ENCODE data around the gene VPS13C.

The VPS13C gene

GRCh38 chr15:62060113-62060895, at the start of gene VPS13C:
Gene VPS13C (minus strand): TSS chr15:62060447. CDS start chr15:62060374, 73 bp downstream.
- DNase-seq (ENCODE audit: low spot score) = peak; percentile 94

DNA sequence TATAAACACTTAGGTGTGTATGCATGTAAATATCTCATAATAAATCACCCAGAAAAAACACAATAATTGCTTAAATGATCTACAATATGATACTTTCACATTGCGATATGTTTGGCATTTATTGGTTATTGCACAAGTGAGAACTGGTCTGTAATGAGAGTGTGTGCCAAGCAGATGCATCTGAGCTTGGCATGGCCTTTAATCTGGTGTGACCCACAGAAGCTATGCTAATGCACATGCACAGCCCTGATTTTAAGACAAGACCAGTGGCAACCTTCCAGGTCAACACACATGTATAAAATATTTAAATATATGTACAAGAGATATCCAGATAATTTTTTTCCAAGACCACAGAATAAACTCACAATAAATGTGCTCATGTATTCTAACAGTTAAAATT, 49.2 kb upstream of the VPS13C start:
- DNase-seq (ENCODE audit: low spot score) = no peak

- DNase-seq (ENCODE audit: low spot score) = no peak
Observed at GRCh38 chr15:62108411-62108810, 48.2 kb upstream of the VPS13C start.

GRCh38 chr15:62107571-62108121, 47.4 kb upstream of the VPS13C start:
- no peak for DNase-seq (ENCODE audit: low spot score)

GRCh38 chr15:62106096-62106495, 45.8 kb upstream of the VPS13C start:
- DNase-seq (ENCODE audit: low spot score) = no peak

- DNase-seq (ENCODE audit: low spot score) = no peak
Observed at GRCh38 chr15:62105266-62105665, 45.0 kb upstream of the VPS13C start.

DNA sequence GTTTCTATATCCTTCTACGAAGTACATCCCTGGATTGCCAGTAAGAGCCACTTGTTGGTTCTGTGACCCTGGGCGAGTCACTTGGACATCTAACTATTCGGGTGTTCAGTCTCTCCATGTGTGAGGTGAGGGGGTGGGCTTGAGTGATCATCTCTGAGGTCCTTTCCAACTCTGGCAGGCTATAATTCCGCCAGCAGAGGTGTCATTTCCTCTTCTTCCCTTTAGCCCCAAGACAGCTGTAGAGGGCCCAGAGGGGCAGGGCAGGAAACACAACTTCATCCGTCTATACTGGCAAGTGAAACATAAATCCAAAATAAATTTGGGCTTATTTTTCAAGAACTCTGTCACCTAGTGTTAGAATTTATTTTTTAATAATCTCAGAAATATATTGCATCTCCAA, 44.6 kb upstream of the VPS13C start:
- DNase-seq (ENCODE audit: low spot score) = no peak

DNA sequence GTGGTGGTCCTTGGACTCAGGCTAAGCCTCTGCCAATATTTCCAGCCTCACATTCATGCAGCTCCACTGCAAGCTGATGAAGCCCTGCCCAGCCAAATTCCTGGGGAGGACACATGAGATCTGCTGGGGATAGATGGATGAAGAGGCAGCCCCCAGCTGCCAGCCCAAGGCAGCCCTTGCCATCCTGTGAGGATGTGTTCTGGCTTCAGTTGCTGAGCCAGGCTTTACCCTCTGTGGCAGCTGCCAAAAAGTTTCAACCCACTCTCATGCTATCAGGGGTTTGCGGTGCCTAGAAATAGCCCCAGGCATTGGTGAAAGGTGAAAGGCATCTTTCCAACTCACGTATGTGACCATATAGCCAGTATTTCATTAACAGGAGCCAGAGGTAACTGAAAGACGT, 44.2 kb upstream of the VPS13C start:
- DNase-seq (ENCODE audit: low spot score) = no peak

DNA sequence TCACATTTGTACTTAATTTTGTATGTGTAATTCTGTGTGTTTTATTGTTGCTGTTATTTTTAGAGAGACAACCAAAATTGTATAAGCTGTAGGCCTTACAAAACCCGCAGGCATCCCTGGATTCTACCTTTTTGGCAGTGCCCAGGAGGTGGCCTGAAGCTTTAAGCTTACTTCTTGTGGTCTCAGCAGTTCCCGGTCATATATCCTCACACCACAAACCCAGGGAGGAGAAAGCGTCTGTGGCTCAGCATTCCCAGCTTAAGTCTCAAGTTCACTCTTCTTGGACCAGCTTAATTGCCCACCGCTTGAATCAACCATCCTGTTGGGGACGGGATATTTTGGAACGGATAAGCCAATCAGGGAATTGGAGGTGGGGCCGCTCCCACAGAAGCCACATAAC, 43.2 kb upstream of the VPS13C start:
- no peak for DNase-seq (ENCODE audit: low spot score)

GRCh38 chr15:62099094-62099601, 38.9 kb upstream of the VPS13C start:
- DNase-seq (ENCODE audit: low spot score) = no peak

DNA sequence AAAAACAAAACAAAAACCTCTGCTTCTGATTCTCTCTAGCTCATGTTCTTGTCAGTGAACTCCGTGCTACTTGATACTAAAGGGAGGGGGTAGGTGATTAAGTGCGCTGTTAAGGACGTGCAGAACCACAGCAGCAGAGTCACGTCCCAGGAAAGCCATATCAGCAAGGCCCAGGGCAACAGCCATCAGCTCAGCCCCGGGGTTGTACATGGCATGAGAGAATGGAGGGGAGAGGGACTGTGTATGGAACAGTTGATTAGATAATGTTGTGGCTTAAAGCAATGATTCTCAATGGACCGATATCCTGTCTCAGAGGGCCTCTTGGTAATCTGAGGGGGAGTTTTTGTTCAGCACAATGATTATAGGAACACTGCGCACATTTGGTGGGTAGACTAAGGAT, 34.1 kb upstream of the VPS13C start:
- DNase-seq (ENCODE audit: low spot score) = no peak

DNA sequence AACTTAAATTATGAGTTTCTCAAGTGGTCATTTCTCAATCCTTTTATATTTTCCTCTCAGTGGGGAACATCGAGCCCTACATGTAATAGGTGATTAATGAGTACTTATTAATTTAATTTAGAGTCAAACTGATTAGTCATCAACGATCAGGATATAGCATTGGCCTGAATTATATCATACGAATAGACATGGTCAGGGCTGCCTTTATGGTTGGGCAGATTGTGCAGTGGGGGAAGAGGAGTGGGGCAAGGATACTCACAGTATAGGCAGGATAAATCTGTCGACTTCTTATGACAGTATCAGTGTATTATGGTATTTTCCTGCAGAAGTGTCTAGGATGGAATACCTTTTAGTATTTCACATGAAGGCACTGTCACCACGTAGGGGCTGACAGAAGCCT, 33.6 kb upstream of the VPS13C start:
- no peak for DNase-seq (ENCODE audit: low spot score)

DNA sequence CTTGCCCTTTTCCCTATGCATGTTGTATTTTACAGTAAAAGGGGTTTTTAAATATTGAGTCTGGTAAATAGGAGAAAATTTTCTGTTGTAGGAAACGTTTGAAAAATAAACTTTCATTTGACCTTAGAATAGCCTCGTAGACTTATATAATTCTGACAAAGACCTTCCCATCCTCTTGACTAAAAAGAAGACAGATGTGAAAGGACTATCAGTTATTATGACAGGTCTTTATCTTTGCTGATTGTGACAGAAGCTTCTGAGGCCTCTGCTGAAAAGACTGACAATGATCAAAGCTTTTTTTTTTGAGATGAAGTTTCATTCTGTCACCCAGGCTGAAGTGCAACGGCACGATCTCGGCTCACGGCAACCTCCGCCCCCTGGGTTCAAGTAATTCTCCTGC, 30.7 kb upstream of the VPS13C start:
- no peak for DNase-seq (ENCODE audit: low spot score)

- DNase-seq (ENCODE audit: low spot score) = no peak
Observed at GRCh38 chr15:62089616-62090015, 29.4 kb upstream of the VPS13C start.

GRCh38 chr15:62088353-62088693, 28.1 kb upstream of the VPS13C start:
- DNase-seq (ENCODE audit: low spot score) = no peak

- DNase-seq (ENCODE audit: low spot score) = no peak
Observed at GRCh38 chr15:62087671-62088352, 27.6 kb upstream of the VPS13C start.

GRCh38 chr15:62085740-62086139, 25.5 kb upstream of the VPS13C start:
- DNase-seq (ENCODE audit: low spot score) = no peak

DNA sequence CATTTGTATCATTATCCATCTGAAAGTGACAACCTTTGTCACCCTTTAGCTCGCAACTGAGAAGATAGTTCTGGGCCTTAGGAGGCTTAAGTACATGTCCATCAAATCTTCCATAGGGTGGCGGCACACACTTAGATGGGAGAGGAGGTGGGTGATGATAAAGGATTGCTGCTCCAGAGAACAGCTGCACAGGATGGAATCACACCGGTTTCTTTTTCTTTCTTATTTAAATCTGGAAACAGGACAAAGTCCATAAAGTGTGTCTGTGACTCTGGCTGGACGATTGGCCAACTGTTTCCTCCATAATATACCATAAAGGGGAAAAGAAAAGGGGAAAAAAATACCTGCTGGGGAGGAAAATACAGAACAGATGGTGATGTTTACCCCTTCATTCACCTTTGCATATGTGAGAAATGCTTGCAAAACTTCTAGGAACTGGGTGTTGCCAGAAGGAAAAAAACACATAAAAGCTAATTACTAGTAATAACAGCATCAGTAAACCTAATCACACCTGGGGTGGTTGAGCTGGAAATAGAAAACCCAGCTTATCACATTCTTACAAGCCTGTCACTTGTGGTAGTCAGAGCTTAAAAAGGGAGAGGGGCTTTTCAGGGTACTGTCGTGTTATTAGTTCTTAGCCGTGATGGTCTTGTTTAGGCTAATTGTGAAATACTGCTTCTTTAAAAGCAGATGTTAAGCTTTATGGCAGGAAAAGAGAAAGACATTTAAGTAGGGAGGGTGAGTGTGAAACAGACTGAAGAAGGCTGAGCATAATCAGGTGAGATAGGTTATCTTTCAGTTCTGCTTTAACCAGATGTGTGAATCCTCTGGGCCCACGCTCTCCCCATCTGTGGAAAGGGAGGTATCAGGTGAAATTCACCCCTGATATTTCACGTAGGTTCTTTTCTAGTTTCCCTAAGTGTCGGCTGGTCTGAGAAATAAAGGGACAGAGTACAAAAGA, 23.2 kb upstream of the VPS13C start:
- DNase-seq (ENCODE audit: low spot score) = no peak

DNA sequence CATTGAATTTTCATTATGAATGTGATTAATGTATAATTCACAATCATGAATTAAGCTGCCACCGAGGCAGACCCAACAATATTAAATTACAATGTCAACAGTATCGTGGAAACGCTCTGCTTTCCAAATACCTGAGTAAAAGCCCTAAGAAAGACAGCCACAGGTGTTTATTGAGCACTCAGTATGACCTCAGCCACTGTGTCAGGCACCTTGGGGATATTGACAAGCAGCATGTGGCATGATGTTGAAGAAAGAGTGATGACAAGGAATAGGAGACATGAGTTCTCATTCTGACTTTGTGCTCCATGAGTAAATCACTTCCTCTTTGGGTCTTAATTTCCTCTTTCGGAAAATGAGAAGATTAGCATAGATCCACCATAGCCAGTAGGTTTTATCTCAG, 19.3 kb upstream of the VPS13C start:
- no peak for DNase-seq (ENCODE audit: low spot score)

DNA sequence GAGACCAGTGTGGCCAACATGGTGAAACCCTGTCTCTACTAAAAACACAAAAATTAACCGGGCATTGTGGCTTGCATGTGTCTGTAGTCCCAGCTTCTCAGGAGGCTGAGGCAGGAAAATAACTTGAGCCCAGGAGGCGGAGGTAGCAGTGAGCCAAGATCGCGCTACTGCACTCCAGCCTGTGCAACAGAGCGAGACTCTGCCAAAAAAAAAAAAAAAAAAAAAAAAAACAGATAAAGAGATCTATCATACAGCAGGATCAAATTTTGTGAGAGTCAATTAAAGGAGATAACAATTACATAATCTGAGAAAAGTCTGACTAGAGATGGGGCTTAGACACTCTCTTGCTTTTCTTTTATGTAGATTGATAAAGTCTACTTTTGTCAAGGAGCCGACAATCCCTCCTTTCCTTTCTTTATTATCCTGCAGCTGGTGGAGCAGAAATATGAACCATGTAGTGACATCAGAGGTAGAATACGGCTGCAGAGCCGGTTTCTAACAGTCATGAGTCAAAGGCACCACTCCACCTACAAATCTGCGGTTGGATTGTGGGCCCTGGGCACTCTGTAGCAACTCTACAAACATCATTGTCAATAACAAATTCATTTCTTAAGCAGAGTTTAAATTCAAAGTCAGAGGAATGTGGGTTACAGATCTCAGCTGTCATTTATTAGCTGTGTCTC, 15.5 kb upstream of the VPS13C start:
- DNase-seq (ENCODE audit: low spot score) = no peak

GRCh38 chr15:62071711-62072308, 11.6 kb upstream of the VPS13C start:
- DNase-seq (ENCODE audit: low spot score) = peak; percentile 33

Measured in germinal center (tissue), 1 donor.